ENCODE measurements around the gene ADAMTS2. TPM values are rescaled to one million over a fixed set of nuclear protein-coding genes. Genes with fewer than 3 reads are reported as not detected.
A peak's percentile ranks its signal among the peaks of the same experiment; 100 is the strongest.
"Not testable (repeated sequence)": the region's sequence is repeated elsewhere in the genome, so short reads cannot be mapped to it uniquely, and the experiment has no call there.

ADAMTS2 gene
- total RNA-seq, 6 experiments from 2014 or later: 31.5 to 38.4 (median 34.1) TPM

DNA sequence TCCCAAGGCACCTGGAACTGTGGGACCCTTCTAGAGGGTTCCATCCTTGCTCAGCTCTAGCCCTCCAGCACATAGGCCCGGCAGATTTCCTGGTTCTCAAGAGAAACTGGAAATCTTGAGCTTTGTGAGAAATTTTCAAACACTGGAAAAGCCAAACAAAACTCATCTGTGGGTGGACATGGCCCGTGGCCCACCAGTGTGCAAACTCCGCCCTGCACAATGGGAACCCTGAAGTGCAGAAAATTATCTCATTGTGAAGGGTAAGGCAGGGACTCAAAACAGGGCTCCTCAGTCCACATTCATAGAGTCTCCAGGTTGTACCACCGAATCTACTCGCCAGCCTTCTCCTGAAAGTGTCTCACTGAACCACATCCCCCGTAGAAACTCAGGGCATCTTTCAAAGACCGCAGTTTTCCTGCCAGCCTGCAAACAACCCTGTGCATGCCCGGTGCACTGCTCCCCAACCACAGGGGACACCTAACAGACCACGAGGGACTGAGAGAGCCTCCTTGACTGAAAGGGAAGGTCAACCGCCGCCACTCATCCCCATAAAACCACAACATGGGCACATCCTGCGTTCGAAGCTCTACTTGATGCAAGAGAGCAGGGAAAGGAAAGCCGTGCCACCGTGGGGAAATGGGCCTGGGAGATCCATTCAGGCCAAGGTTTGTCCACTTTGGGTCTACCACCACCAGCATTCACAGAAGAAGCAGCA, 18.1 kb downstream of the ADAMTS2 start:
- Mint-ChIP-seq H3K4me1 (ENCODE audit: low read depth) (peaks cover 37% of the 10 kb centered on the region), H3K27me3 (ENCODE audit: insufficient read depth) (no peaks in the 10 kb centered on the region; the same call in 1 of the 2 replicates), H3K27ac (peak overlapping the region; percentile 87), H3K4me3 (no peak overlapping the region), H3K9me3 (no peaks in the 10 kb centered on the region), H3K36me3 (ENCODE audit: low read depth) (peaks cover 6% of the 10 kb centered on the region)
- TF ChIP-seq, protein P1, sequence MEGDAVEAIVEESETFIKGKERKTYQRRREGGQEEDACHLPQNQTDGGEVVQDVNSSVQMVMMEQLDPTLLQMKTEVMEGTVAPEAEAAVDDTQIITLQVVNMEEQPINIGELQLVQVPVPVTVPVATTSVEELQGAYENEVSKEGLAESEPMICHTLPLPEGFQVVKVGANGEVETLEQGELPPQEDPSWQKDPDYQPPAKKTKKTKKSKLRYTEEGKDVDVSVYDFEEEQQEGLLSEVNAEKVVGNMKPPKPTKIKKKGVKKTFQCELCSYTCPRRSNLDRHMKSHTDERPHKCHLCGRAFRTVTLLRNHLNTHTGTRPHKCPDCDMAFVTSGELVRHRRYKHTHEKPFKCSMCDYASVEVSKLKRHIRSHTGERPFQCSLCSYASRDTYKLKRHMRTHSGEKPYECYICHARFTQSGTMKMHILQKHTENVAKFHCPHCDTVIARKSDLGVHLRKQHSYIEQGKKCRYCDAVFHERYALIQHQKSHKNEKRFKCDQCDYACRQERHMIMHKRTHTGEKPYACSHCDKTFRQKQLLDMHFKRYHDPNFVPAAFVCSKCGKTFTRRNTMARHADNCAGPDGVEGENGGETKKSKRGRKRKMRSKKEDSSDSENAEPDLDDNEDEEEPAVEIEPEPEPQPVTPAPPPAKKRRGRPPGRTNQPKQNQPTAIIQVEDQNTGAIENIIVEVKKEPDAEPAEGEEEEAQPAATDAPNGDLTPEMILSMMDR (IDR thresholded peaks at IDR 0.05): no peak
- no peak for DNase-seq

GRCh38 chr5:179326122-179326927, 18.9 kb downstream of the ADAMTS2 start:
- Mint-ChIP-seq H3K4me3 (peak overlapping the region; percentile 78), H3K9me3 (no peaks in the 10 kb centered on the region), H3K27me3 (ENCODE audit: insufficient read depth) (no peaks in the 10 kb centered on the region; the same call in 1 of the 2 replicates), H3K36me3 (ENCODE audit: low read depth) (peaks cover 6% of the 10 kb centered on the region), H3K4me1 (ENCODE audit: low read depth) (peaks cover 39% of the 10 kb centered on the region), H3K27ac (peak overlapping the region; percentile 93)
- peak; percentile 80 for DNase-seq
- TF ChIP-seq, protein P1 (IDR thresholded peaks at IDR 0.05): no peak

- H3K9me3 Mint-ChIP-seq: no peaks in the 10 kb centered on the region
- peak overlapping the region; percentile 77; the same call in 1 of the 2 replicates for H3K4me3 Mint-ChIP-seq
- peak overlapping the region; percentile 93 for H3K27ac Mint-ChIP-seq
- DNase-seq: no peak
- no peaks in the 10 kb centered on the region; the same call in 1 of the 2 replicates for H3K27me3 Mint-ChIP-seq (ENCODE audit: insufficient read depth)
- peaks cover 47% of the 10 kb centered on the region for H3K4me1 Mint-ChIP-seq (ENCODE audit: low read depth)
- TF ChIP-seq, protein P1 (IDR thresholded peaks at IDR 0.05): no peak
- peaks cover 6% of the 10 kb centered on the region for H3K36me3 Mint-ChIP-seq (ENCODE audit: low read depth)
Measured at GRCh38 chr5:179325296-179326031, 19.8 kb downstream of the ADAMTS2 start.

GRCh38 chr5:179324760-179325295, 20.4 kb downstream of the ADAMTS2 start:
- no peak overlapping the region for H3K4me3 Mint-ChIP-seq
- TF ChIP-seq, protein P1 (IDR thresholded peaks at IDR 0.05): no peak

GRCh38 chr5:179324316-179324715, 20.9 kb downstream of the ADAMTS2 start:
- H3K4me1 Mint-ChIP-seq (ENCODE audit: low read depth): peaks cover 56% of the 10 kb centered on the region
- DNase-seq; H3K27me3 Mint-ChIP-seq (ENCODE audit: insufficient read depth); H3K36me3 Mint-ChIP-seq (ENCODE audit: low read depth); H3K4me3 Mint-ChIP-seq; H3K27ac Mint-ChIP-seq; H3K9me3 Mint-ChIP-seq: not testable (repeated sequence)

More at GRCh38 chr5:179324760-179325295, 20.4 kb downstream of the ADAMTS2 start:
- no peak for DNase-seq
- peak overlapping the region; percentile 22; the same call in 1 of the 2 replicates for H3K27ac Mint-ChIP-seq
- no peaks in the 10 kb centered on the region for H3K9me3 Mint-ChIP-seq
- H3K36me3 Mint-ChIP-seq (ENCODE audit: low read depth): peaks cover 6% of the 10 kb centered on the region
- H3K27me3 Mint-ChIP-seq (ENCODE audit: insufficient read depth): no peaks in the 10 kb centered on the region; the same call in none of the 2 replicates
- peaks cover 54% of the 10 kb centered on the region for H3K4me1 Mint-ChIP-seq (ENCODE audit: low read depth)
